G401.6 (cell line): ENCODE data around the gene CACNA2D4.
A peak's percentile ranks its signal among the peaks of the same experiment; 100 is the strongest.

ENCODE experiments used
- FAIRE-seq: peaks from 2 replicates; lab custom pipeline; 2012; peaks lifted over from hg19 to GRCh38; lab: Jason Lieb, UNC

CACNA2D4 gene

DNA sequence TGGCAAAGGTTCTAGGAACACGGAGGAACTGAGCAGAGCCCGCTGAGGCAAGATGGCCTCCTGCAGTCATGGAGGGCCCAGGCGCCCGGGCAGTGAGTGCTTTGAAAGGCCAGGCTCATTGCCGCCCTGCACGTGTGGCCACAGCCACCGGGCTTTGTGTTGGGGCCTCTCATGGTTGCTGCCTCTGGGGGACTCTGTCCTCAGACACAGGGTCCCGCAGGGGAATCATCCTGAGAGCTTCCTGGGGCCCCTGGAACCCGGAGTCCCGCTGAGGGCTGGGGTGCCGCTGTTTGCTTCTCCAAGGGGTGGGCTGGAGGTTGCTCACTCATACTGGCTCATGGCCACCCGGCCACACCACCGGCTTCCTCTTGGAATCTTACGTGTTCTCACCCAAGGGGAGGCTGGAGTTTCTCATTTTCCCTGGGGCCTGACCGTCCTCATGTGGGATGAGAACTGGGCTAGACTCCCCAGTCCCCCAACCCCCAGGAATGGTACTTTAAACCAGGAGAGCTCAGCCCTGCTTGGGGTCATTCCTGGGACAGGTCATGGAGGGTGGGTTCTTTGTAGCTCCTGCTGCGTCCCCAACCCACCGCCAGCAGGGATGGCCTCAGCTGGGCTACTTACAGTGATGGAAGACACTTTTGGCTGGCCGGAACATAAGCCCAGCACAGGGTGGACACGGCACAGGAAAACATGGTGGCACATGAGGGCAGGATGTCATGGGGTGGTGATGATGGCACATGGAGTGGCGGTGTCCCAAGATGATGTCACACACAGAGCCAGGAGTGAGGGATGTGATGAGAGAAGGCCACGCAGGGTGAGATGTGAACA is 119.2 kb downstream of the CACNA2D4 start:
- no peak for FAIRE-seq

DNA sequence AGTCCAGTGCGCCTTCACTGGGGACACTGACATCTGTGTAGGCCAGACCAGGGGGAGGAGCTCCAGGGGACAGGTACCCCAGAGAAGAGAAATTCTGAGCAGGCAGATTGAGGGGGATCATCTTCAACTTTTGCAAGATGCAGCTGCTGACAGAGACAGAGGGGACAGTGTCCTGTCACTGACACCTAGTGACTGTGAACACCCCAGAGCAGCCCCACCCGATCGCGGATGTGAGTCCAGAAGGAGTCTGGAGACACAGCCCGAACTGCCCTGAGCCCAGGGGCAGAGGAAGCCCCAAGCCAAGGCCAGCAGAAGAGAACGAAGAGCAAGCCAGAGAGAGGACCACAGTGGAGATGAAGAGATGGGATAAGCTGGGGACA is 119.8 kb downstream of the CACNA2D4 start:
- no peak for FAIRE-seq

DNA sequence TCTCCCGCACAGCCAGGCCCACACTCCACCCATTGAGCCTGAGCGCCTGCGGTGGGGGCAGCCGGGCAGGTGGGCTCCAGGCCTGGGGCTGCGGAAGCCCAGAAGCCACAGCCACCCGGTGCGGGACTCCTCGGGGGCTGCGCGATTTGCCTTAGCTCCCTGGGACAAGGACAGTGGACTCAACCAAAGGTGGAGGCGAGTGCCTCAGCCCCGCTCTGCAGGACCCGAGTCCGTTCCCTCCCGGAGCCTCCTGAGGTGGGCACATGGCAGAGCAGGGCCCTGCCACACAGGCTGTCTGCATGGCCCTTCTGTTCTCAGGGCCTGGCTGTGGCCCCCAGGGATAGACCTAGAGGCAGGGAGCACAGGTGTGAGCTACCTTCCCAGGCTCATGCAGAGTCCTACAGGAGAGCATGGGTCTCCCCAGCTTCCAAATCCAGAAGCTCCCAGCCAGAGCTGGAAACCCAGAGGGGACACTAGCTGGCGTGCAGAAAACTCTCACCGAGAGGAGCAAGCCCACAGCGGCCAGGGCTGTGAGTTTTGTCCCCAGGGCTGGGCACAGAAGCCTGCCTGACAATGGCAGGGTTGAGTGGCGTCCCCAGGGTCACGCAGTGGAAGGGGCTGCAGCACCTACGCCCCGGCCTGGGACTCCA is 120.3 kb downstream of the CACNA2D4 start:
- FAIRE-seq: no peak

DNA sequence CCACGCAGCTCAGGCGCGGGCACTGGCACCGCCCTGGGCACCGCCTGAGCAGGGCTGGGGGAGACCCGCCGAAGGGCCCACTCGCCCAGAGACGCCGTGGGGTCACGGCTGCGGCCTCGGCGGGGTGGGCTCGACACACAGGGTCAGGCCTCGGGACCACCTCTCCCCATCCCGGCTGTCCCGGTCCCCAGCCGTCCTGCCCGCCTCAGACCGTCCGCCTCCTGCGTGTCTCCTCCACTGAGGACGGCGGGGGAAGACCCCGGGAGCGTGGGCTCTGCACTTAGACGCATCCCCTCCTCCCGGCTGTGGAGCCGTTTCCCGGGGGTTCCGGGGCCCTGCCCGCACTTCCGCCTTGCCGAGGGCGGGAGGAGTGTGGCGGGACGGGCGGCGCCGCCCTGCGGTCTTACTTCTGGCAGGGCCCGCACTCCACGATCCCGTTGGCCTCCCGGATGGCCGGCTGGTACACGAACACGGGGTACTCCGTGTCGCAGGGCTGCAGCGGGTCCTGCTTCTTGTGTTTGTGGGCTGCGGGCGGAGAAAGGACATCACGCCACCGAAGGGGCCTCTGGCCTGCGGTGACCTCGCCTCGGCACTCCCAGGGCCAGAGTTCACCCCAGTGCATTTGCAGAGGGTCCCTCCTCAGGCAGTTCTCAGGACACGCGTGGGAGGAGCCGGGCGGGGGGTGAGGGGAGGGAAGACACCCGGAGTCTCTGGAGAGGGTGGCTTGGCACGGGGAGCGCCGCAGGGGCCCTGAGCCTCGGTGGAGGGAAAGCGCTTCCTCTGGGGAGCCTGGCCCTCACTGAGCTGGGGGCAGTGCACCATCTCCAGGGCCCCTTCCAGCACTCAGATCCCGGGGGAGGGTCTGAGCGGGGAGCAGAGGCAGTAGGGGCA is 121.2 kb downstream of the CACNA2D4 start:
- FAIRE-seq: no peak

DNA sequence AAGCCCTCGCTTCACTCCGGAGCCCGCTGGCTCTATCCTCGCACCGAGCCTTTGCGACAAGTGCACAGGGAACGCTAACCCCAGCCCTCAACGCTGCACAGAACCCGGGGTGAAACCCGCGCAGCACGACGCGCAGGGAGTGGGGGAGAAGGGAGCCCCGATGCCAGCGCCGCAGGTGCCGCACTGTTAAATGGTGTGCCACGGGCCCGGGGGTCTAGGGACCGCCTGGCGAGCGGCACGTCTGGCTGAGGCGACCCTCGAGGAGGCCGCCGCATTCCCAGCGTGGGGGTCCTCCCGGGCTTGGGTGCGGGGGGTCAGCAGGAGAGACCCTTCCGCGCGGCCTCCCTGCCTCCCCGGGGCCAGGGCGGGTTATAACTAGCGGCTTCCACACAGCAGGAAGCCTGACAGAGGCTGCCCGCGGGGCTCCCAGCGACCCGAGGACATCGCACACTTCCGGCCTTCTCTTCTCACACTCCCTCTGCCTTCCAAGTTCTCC is 121.9 kb downstream of the CACNA2D4 start:
- no peak for FAIRE-seq

DNA sequence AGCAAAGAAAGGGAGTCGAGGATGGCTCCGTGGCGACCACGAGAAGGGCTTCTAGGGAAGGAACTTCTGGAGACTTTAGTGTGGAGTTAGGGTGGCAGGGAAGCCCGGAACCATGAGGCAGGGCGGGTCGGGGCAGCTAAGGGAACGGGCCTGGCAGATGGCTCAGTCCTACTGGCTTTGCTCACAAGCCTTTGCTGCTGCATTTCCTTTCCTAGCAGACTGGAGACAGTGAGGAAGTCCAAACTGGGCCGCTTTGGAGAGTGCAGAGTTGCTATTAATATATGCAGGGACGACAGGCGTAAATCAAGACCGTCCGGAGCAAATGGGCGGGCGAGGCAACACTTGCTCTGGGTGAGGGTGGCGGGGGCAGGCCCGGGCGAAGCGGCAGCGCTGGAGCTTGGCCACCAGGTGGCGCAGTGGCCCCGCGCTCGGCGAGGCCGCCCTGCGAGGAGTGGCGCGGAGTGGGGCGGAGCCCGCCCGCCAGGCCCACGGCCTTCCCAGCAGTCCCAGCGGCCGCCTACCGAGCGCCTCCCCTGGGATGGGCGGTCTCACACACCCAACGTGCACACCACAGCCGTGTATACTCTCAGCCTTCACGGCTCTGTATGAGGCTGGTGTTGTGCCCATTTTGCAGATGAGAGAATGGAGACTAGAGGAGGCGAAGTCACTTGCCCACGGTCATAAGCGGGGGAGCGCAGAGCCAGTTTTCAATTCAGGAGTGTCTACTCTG is 122.5 kb downstream of the CACNA2D4 start:
- no peak for FAIRE-seq

DNA sequence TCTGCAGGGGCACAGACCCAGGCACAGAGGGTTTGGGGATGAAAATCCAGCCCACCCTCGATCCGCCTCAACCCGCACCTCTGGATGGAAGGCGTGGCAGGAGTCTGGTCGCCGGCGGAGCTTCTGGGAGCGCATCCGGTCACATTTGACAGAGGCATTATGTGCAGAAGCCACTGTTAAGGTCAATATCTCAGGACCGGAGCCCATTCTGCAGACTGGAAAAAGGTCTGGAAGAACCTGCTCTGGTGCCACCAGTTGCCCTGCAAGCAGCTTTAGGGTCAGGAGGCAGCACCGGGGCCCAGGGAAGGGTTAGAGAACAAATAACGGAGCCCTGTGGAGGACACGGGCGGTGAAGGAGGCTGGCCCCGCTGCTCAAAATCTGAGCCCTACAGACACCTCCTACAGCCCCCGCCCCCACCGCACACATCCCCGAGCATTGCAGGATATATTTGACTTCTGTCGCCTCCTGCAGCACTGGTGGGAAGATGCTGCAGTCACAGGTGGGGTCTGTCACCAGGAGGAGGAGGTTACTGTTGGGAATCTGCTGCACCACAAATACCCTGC is 123.1 kb downstream of the CACNA2D4 start:
- no peak for FAIRE-seq

DNA sequence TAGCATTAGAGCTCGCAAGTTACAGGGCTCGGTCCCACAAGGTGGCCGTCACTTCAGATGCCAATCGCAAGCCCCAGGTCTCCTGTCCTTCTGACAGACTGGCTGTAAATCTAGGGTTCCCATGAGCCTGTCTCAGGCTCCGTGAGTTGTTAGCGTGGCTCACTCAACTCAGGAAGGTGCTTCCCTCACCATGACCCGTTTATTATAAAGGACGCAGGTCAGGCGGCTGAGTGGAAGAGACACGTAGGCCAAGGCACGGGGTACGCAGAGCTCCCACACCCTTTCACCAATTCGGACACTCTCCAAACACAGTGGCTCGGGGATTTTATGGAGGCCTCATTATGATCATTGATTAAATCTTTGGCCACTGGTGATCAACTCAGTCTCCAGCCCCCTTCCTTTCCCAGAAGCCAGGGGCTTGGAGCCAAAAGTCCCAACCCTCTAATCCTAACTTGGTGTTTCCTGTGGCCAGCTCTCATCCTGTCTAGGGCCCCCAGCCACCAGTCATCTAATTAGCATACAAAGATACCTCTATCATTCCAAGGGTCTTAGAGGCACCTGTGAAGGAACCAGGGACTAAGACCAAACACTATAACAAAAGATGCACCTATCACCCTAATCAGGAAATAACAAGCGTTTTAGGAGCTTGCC is 123.9 kb downstream of the CACNA2D4 start:
- FAIRE-seq: no peak

DNA sequence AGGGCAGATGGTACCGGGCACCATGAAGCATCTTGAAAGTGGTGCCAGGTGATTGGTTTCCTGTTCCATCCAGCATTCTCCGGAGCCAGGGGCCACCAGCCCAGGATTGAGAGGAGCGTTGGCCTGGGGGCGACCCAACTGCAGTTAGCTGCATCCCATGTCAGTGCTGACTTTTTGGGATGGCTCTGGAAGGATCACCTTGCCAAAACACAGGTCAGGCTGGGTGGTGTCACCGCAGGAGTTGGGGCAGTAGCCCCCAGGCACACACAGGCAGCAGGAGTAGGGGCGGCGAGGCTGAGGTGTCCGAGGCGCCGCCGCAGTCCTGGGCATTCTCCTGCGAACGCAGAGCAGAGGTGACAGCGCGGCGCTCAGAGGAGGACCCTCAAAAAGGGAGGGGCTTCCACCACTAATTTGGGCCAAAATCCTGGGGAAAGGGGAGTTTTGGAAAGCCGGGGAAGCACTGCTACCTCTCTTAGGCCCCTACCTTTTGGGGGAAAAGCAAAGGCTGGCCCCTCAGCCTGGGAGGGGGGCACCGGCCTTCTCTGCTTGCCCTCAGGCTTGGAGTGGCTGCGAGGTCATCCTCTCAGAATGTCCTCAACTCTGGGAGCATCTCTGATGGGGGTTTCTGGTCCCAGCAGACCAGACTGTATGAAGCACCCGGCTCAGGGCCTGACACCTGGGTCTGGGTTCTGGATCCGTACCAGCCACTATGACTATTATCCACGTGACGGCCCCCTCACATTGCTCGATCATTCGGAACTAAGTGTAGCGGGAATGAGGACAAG is 124.8 kb downstream of the CACNA2D4 start:
- FAIRE-seq: no peak

DNA sequence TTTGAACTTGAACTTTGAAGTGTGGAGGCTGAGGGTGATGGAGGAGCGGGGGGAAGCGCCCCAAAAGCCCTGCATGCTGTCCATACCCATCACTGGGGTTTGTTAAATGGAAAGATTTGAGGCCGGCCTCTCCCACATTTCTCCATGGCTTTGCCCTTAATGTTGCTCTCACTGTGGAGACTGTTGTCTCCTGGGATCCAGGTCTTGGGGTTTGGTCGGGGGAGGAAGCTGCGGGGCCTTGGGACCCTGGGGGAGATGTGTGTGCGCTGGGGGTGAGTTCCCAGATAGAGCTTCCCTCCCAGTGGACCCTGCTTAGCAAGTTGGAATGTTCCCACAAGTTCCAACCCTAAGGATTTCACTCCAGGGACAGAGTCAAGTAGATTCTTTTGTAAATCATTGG is 126.0 kb downstream of the CACNA2D4 start:
- FAIRE-seq: no peak

DNA sequence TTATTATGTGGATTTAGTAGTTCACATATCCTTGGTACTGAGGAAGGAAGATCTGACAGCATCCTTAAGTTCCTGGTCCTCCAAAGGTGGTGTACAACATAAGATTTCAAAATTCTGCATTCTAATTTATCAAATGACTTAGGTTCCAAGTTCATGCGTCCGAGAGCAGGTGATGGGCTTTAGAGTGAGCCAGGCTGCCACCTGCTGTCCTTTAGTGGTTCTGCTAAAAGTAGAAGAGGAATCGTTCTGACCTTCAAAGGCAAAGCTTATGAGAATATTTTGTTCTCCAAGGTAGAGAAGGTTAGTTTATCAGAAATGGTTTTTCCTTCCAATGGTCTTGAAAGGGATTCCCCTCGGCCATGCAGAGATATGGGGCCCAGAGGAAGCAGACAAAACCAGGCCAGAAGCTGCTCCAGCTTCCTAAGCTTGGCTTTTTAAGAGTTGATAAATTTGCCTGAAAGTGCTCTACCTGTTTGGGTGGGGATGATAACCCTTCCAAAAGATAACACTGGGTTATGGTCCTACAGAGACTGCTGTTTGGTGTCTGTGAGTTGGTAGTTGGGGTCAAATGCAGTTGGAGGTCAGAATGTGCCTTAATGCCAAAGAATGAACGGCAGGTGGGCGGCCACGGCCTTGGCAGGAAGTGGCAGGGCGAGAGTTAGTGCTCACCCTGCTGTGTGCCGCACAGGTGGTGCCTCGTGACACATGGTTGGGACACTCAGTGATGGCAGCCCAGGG is 127.2 kb downstream of the CACNA2D4 start:
- FAIRE-seq: peak; percentile 95

DNA sequence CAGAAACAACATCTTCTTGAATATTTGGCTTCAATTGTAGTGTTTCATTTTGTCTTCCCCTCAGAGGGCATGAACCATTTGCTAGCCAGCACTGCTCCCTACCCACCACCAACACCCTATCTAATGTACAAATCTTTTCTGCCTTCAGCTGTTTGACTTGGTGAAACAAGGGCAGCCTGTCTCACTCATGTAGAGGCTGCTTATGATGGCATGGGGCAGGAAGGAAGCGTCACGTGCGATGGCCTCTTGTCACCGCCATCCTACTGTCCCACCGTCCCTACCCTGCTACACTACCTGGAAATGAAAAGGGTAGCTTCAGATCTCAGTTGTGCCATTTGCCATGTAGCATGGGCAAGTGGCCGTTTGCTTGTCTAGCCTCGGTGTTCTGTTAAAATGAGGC is 128.0 kb downstream of the CACNA2D4 start:
- FAIRE-seq: no peak

DNA sequence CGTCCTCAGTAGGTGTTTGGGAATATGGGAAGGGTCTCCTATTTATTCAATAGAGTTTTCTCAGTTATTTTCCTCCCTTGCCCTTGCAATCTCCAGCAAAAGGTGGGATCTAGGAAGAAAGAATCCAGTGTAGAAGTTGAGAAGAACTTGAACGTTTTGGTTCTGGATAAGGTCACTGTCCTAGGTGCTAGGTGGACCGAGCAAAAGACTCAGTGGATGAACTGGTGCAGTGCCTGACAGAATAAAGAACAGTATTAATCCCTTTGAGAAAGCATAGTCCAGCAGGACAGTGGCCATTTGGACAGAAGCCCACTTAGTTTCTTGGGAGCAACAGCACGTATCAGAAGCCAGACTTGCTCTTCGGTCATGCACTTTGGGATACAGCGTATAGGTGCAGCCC is 130.7 kb downstream of the CACNA2D4 start:
- FAIRE-seq: no peak

DNA sequence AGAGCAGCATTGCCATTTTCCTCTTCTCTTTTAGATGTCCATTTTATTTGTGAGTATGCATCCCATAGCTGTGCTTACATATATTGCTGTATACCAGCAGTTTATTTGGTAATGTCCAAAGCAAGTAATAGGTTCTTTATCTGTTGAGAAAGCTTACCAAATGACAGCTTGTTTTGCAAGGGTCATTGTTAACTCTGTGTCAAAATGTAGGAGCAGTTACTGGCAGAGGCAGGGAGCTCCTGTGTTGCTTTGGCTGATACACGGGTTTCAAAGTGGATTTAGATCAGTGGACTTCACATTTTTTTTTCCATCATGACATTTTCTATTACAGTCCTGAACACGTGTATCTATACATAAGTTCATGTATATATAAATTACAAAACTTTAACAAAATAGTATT is 136.2 kb downstream of the CACNA2D4 start:
- no peak for FAIRE-seq

DNA sequence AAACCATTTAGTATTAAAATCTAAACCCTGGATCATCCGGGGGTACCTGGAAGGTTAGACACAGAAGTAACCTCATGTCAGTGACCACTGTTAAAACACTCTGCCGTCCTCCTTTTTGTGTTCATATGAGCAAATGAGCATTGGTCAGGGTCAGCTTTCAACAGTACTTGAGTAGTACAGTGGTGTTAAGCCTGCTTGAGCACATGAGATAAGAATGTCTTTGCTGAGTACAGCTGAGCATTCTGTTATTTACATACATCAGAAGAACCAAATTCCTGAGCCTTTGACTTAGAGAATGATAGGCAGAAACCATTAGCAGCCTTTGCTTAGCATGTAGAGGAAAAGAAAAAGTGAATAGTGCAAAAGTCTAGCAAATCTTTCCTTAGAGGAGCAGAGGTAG is 136.7 kb downstream of the CACNA2D4 start:
- FAIRE-seq: no peak

DNA sequence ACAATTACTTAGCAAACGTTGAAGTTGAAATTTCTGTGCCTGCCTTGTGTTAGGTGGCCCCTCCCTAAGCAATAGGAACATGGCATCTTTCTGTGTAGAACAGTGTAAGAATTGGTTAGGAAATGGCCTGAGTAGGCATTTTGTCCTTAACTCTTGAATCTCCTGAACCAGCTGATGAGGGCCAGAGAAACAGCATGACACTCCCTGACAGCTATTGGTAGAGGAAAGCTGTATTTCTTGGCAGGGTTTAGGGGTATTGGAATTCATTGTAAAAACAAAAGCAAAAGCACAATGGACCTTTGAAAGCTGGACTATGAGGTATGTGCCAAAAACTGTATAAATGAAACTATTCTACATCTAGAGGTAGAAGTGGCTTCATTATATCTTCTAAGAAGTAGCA is 138.7 kb downstream of the CACNA2D4 start:
- no peak for FAIRE-seq

DNA sequence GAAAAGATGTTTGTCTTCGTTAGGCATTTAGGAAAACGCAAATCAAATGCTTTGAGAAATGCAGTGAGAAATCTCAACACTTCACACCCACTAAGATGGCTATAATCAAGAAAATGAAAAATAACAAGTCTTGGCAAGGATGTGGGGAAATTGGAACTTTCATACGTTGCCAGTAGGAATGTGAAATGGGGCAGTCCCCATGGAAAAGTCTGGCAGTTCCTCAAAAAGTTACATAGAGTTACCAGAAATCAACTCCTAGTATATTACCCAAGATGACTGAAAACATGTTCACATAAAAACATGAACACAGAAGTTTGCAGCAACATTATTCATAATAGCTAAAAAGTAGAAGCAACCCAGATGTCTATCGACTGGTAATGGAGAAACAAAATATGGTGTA is 139.5 kb downstream of the CACNA2D4 start:
- FAIRE-seq: no peak

DNA sequence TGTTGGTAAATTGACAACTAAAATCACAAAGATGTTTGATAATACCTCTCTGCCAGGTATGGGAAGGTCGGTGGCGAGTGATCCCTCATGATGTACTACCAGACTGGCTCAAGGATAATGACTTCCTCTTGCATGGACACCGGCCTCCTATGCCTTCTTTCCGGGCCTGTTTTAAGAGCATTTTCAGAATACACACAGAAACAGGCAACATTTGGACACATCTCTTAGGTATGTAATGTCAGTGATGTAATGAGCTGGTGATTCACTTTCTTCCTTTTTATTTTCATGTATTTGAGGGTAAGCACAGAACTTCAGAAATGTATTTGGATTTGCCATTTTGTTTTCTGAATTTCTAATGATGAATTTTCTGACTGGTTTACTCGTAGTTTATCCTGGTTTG is 140.7 kb downstream of the CACNA2D4 start:
- no peak for FAIRE-seq

DNA sequence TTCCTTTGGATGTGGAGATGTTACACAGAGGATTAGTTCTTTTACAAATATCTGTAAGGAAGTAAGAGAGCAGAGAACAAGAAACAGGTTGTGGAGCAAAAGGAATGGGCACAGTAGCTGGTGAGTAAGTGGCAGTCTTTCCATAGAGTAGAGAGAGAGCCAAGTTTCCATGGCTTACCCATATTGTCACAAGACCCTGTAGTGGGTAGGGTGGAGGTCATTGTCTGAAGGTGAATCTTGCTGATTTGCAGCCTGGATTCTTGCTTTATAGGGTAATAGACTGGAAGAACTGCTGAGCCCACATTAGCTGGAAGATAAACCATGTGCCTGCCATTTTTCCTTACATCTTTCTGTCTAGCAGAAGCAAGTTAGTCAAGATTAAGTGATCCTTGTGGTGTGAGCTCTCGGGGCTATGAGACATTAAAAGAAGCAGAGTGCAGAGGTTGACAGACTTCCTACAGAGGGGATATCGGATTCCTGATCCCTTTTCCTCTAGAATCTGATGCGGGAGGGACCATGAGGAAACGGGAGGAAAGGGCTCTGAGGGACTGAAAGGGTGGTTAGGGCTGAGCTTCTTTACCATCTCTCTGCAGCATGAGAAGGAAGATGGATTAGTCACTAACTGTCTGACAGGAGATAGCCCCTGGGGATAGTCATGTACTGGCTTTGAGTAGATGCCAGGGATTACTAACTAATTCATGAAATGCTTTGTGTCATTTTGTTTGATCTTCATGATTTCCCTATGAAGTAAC is 142.1 kb downstream of the CACNA2D4 start:
- FAIRE-seq: no peak
